Naive thymus-derived CD8-positive, alpha-beta T cell (primary cell): ENCODE measurements around the gene HMCN2. TPM values are rescaled to one million over a fixed set of nuclear protein-coding genes. Genes with fewer than 3 reads are reported as not detected.

ENCODE experiments used
- ATAC-seq, 2 donors: fragments of 150-1000 bp; cut with Tn5 transposase in 1 of 2; sonication (Bioruptor Pico), chemical (Tn5 transposase) in 1 of 2; 1 replicate in 1 of 2; 2 replicates in 1 of 2; pipeline ENCODE4 v1.10.0; 2021; ENCODE audit warnings: mild to moderate bottlenecking in 2 of 2, moderate library complexity in 2 of 2
- POLR2A ChIA-PET: fragments of 350-600 bp; sonication (Branson Sonifier 250); formaldehyde crosslinking; loops from one replicate; lab custom pipeline; 2021; ENCODE audit warnings: antibody characterized with exemption; lab: Charles Lee
- DNase-seq, 10 donors: peaks; one replicate each; pipeline versions ENCODE4 v3.0.0 to v3.0.0-alpha.2; 2020 to 2022
- H3K27ac Mint-ChIP-seq, 10 donors: one replicate each; pipeline ENCODE4 v1.8.0; 2020 to 2022; ENCODE audit warnings: mild to moderate bottlenecking in 10 of 10, mixed read lengths in 10 of 10, moderate library complexity in 4 of 10, inconsistent platforms in 1 of 10
- H3K27me3 Mint-ChIP-seq, 5 donors: one replicate each; pipeline ENCODE4 v1.8.0; 2021 to 2022; ENCODE audit warnings: mixed read lengths in 5 of 5
- H3K36me3 Mint-ChIP-seq, 3 donors: one replicate each; pipeline ENCODE4 v1.8.0; 2020 to 2022; ENCODE audit warnings: mixed read lengths in 3 of 3, mild to moderate bottlenecking in 2 of 3, inconsistent platforms in 1 of 3
- H3K4me1 Mint-ChIP-seq, 4 donors: one replicate each; pipeline ENCODE4 v1.8.0; 2021 to 2022; ENCODE audit warnings: mixed read lengths in 4 of 4
- H3K4me3 Mint-ChIP-seq, 10 donors: one replicate each; pipeline ENCODE4 v1.8.0; 2020 to 2022; ENCODE audit warnings: mild to moderate bottlenecking in 10 of 10, mixed read lengths in 10 of 10, moderate library complexity in 6 of 10, inconsistent platforms in 1 of 10
- H3K9me3 Mint-ChIP-seq, 9 donors: one replicate each; pipeline ENCODE4 v1.8.0; 2020 to 2022; ENCODE audit warnings: mixed read lengths in 9 of 9, mild to moderate bottlenecking in 3 of 9, inconsistent platforms in 1 of 9, moderate library complexity in 1 of 9
- polyA plus RNA-seq, 3 donors: library from polyadenylated mRNA; unstranded; fragments of 300-500 nt; fragmentation: Illumina TruSeq; gene quantifications; one replicate each; pipeline ENCODE4 v1.2.3, GENCODE V29; 2021
- total RNA-seq, 8 experiments: library from RNA in 2 of 8; stranded (reverse) in 2 of 8; gene quantifications; one replicate each; pipeline ENCODE4 v1.2.3 and lab custom pipeline; 2021 to 2026

Gene HMCN2
- total and polyA plus RNA-seq, 5 experiments from 2014 or later, result not detected

DNA sequence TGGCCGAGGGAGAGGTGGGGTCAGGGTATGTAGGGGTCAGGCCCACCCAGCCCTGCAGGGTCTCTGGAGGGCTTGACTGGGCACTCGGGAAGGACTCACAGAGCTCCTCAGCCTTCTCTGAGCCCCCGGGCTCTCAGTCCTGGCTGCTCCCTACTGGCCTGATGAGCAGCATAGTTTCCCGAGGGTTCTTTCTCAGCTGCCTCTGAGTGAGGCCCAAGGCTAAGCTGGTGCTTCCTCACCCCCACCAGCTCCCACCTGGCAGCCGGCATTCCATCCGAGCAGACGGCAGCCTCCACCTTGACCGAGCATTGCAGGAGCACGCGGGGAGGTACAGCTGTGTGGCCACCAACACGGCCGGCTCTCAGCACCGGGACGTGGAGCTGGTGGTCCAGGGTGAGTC is 56.0 kb downstream of the HMCN2 start:
- Mint-ChIP-seq H3K27ac (no peak overlapping the region), H3K9me3 (peaks cover 0 to 2% (median 0%) of the 10 kb centered on the region in 9 donors), H3K4me3 (no peak overlapping the region), H3K27me3 (peaks cover 13 to 87% (median 45%) of the 10 kb centered on the region in 5 donors), H3K36me3 (no peaks in the 10 kb centered on the region), H3K4me1 (peaks cover 0 to 1% (median 0%) of the 10 kb centered on the region in 4 donors)
- DNase-seq (no peak), ATAC-seq (no peak)
- POLR2A ChIA-PET, result no interaction called here

DNA sequence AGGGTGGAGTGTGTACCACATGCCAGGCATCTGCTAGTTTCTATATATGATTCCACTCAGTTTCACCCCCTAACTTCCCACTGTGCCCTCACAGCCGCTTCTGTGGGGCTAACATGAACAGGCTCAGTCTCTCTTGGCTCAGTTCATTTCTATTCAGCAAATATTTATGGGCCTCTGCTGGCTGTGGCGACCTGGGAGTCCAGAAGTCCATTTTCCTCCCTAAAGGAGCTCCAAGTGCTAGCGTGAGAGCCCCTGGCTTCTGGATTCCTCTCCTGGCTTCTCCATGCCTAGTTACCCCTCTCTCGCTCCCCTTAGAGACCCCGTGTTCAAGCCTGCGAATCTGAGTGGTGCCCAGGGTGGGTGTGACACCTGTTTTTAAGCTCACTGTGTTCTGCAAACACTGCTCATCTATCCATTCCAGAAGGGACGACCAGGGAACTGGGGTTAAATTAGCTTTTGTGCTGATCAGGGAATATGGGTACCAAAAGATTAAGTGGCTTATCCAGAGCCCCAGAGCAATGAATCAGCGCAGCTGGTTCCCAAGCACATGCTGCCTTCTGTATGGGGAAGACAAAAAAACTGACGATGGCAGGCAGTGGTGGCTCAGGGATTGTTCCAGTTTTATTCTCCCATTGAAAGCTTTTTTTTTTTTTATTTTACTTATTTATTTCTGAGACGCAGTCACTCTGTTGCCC is 57.6 kb downstream of the HMCN2 start:
- Mint-ChIP-seq H3K36me3 (no peaks in the 10 kb centered on the region), H3K4me3 (no peak overlapping the region), H3K9me3 (peaks cover 0 to 2% (median 0%) of the 10 kb centered on the region in 9 donors), H3K27me3 (peaks cover 14 to 82% (median 46%) of the 10 kb centered on the region in 5 donors), H3K27ac (no peak overlapping the region), H3K4me1 (no peaks in the 10 kb centered on the region)
- POLR2A ChIA-PET, result no interaction called here
- no peak for ATAC-seq
- DNase-seq, result no peak

DNA sequence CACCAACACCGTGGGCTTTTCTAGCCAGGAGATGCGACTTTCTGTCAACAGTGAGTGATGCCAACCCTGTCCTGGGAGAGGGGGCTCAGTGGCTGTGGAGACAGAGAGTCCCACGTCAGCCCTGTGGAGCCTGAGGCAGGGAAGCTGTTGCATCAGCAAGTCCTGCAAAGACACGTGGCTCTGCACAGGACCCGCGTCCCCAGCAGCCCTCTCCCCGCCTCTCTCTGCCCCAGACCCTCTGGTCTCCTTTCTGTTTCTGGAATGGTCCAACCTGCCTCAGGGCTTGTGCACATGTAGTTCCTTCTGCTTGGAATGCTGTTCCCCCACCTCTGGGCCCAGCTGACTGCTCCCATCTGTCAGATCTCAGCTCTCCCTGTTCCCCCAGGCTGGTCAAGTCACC is 60.4 kb downstream of the HMCN2 start:
- H3K27ac Mint-ChIP-seq, result peak overlapping the region in 1 of 10 donors; percentile 4
- no peak overlapping the region for H3K4me3 Mint-ChIP-seq
- DNase-seq (no peak), ATAC-seq (no peak)
- H3K36me3 Mint-ChIP-seq, result no peaks in the 10 kb centered on the region
- POLR2A ChIA-PET, result no interaction called here
- H3K9me3 Mint-ChIP-seq, result peaks cover 0 to 2% (median 0%) of the 10 kb centered on the region in 9 donors
- H3K27me3 Mint-ChIP-seq, result peaks cover 12 to 91% (median 50%) of the 10 kb centered on the region in 5 donors
- H3K4me1 Mint-ChIP-seq, result no peaks in the 10 kb centered on the region

DNA sequence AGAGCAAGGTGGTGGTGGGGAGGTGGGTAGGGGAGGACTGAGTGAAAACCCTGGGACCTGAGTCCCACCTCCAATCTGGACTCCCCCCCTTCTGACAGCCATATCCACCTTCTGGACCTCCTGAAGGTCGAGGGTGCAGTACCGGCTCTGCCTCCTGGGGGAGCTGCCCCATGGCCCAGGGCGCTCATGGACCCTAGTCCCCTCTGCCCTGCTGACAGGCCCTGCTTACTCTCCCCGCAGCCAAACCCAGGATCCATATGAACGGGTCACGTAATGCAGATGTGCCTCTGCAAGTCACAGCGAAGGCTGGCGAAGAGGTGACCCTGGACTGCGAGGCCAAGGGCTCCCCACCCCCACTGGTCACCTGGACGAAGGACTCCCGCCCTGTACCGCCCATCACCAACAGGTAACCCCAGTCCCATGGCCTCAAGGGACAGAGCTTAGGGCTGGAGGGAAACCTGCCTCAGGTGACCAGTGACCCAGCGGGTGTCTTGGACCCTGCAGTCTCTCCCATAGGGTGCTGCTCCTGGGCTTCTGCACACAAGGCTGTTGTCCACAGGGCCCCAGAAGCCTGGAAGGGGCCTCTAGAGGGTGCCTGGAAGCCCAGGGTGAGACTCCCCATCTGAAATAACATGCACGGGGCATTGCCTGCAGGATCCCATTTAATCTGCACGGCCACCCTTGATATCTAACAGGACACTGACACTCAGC is 61.7 kb downstream of the HMCN2 start:
- POLR2A ChIA-PET, result no interaction called here
- H3K36me3 Mint-ChIP-seq, result no peaks in the 10 kb centered on the region
- no peaks in the 10 kb centered on the region for H3K9me3 Mint-ChIP-seq
- H3K4me1 Mint-ChIP-seq, result no peaks in the 10 kb centered on the region
- DNase-seq (no peak), ATAC-seq (no peak)
- H3K27me3 Mint-ChIP-seq, result peaks cover 10 to 92% (median 46%) of the 10 kb centered on the region in 5 donors
- peak overlapping the region in 1 of 10 donors; percentile 5 for H3K27ac Mint-ChIP-seq
- H3K4me3 Mint-ChIP-seq, result no peak overlapping the region

DNA sequence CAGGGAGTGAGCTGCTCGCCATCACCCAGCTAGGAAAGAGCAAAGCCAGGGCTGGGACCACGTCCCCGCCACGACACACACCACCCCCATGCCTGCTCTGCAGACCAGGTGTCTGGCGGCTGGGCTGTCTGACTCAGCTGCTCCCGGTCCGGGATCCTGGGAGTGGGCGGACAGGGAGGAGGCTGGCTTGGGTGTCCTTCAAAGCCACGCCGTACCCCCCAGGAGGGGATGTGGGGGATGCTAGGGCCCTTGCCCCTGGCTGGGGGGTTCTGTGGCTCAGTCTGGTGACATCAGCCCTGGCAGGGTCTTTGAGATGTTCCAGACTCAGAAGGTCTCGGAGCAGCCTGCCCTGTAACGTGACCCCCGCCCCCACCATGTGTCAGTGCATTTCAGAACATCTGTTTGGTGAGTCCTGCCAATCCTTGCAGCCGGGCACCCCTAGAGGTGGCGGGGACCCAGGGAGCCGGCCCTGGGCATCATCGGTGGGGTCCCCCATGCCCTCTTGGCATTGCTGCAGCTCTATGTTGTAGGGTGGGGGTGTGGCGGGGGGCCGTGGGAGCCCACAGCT is 62.3 kb downstream of the HMCN2 start:
- Mint-ChIP-seq H3K9me3 (no peaks in the 10 kb centered on the region), H3K4me3 (no peak overlapping the region), H3K36me3 (no peaks in the 10 kb centered on the region), H3K27me3 (peaks cover 10 to 94% (median 47%) of the 10 kb centered on the region in 5 donors), H3K27ac (peak overlapping the region in 1 of 10 donors; percentile 5), H3K4me1 (no peaks in the 10 kb centered on the region)
- POLR2A ChIA-PET, result no interaction called here
- DNase-seq (no peak), ATAC-seq (no peak)

DNA sequence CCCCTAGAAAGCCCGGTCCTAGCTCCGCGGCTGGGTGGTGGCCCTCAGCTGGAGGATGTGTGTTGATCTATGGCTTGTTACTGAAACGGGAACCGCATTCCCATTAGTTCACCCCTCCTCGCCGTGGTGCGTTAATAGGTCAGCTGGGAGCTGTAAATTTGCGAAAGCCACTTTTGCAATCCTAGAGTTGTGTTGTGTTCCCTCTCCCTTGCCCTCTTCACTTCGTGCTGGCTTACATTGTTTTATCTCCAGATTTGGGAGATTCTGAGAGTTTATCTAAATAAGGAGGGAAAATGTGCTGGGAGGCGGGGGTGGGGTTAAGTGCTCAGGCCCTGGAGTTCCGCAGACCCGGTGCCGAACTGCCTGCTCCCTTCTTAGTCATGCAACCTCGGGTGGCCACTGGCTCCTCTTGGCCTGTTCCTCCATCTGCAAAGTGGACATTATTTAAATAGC is 62.8 kb downstream of the HMCN2 start:
- H3K4me3 Mint-ChIP-seq, result no peak overlapping the region
- POLR2A ChIA-PET, result no interaction called here
- H3K27ac Mint-ChIP-seq, result no peak overlapping the region
- peaks cover 0 to 2% (median 0%) of the 10 kb centered on the region in 4 donors for H3K4me1 Mint-ChIP-seq
- no peaks in the 10 kb centered on the region for H3K36me3 Mint-ChIP-seq
- ATAC-seq (no peak), DNase-seq (no peak)
- H3K9me3 Mint-ChIP-seq, result no peaks in the 10 kb centered on the region
- peaks cover 10 to 94% (median 47%) of the 10 kb centered on the region in 5 donors for H3K27me3 Mint-ChIP-seq

DNA sequence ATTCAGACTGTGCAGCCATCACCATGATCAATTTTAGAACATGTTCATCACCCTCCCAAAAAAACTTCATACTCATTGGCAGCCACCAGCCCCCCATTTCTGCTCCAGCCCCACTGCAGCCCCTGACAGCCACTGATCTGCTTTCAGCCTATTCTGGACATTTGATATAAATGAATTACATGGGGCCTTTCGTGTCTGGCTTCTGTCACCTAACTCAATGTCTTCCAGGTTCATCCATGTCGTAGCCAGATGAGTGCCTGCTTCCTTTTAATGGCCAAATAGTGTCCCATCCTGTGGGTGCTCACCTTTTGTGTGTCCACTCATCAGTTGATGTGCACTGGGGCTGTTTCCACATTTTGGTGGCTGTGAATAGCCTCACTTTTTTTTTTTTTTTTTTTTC is 63.5 kb downstream of the HMCN2 start:
- Mint-ChIP-seq H3K27ac (no peak overlapping the region), H3K27me3 (peaks cover 10 to 94% (median 52%) of the 10 kb centered on the region in 5 donors), H3K4me3 (no peak overlapping the region), H3K9me3 (no peaks in the 10 kb centered on the region), H3K36me3 (no peaks in the 10 kb centered on the region), H3K4me1 (peaks cover 0 to 6% (median 1%) of the 10 kb centered on the region in 4 donors)
- POLR2A ChIA-PET, result no interaction called here
- ATAC-seq, result no peak
- DNase-seq, result no peak

DNA sequence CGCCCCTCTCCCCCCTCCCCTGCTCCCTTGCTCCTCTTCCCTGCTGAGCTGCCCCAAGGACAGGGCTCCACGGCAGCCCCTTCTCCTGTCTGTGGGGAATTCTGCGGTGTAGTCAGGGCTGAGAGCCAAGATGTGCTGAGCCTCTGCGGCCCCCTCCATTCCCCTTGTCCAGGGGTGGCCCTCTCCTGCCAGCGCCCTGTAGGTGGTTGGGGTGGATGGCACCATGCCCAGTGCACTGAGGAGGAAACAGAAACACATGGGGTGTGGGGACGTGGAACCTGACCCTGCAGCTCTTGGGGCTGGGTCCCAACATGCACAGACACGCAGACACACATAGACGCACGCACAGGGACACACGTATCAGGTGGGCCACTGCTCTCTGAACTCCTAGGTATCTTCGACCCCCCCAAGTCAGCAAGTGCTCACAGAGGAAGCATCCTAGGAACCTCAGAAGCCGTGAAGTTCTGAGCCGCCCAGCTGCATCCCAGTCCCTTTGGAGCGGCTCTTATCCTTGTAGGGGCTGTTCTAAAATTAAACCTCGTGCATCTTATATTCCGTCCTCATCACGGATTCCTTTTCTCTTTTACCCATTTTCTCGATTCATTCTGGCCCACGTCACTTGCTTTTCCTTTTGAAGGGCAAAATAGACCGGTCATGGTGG is 64.8 kb downstream of the HMCN2 start:
- Mint-ChIP-seq H3K9me3 (no peaks in the 10 kb centered on the region), H3K4me1 (peaks cover 0 to 6% (median 1%) of the 10 kb centered on the region in 4 donors), H3K4me3 (no peak overlapping the region), H3K27me3 (peaks cover 13 to 94% (median 55%) of the 10 kb centered on the region in 5 donors), H3K36me3 (no peaks in the 10 kb centered on the region), H3K27ac (no peak overlapping the region)
- DNase-seq, result no peak
- ATAC-seq, result no peak
- POLR2A ChIA-PET, result no interaction called here

DNA sequence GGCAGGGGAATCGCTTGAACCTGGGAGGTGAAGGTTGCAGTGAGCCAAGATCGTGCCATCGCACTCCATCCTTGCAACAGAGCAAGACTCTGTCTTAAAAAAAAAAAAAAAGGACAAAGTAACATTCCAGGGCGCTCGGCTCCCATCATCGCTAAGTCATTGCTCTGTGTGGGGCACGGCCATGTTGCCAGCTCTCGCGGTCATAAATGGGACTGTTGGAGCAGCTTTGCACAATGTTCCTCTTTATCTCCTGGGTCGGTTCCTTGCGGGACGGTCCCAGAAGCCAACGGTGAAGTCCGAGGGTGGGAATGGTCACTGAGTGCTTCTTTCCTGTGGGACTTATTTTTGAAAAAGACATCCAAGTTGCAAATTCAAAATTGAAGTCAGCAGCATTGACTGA is 65.5 kb downstream of the HMCN2 start:
- no peak for ATAC-seq
- DNase-seq, result no peak
- H3K27ac Mint-ChIP-seq, result no peak overlapping the region
- peaks cover 0 to 6% (median 1%) of the 10 kb centered on the region in 4 donors for H3K4me1 Mint-ChIP-seq
- POLR2A ChIA-PET, result no interaction called here
- H3K27me3 Mint-ChIP-seq, result peaks cover 17 to 94% (median 58%) of the 10 kb centered on the region in 5 donors
- no peaks in the 10 kb centered on the region for H3K36me3 Mint-ChIP-seq
- no peak overlapping the region for H3K4me3 Mint-ChIP-seq
- no peaks in the 10 kb centered on the region for H3K9me3 Mint-ChIP-seq

DNA sequence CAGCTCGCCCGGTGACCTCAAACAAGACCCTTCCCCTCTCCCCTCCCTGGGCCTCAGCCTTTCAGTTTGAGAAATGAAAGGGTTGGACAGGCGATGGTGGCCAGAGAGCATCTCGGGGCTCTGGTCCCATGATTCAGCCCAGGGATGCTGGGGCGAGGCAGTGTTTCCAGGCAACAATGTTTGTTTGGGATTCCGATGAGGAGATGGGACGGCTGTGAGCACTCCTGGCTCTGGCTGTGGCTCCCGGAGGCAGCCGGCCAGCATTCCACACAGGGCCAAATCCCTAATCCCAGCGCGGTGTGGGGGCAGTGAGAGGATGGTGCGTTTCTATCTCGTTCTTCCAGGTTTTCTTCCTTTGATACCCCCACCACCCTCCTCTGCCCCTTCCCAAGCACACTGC is 66.0 kb downstream of the HMCN2 start:
- DNase-seq (no peak), ATAC-seq (no peak)
- H3K36me3 Mint-ChIP-seq, result no peaks in the 10 kb centered on the region
- H3K27ac Mint-ChIP-seq, result no peak overlapping the region
- peaks cover 15 to 93% (median 54%) of the 10 kb centered on the region in 5 donors for H3K27me3 Mint-ChIP-seq
- no peaks in the 10 kb centered on the region for H3K9me3 Mint-ChIP-seq
- POLR2A ChIA-PET, result no interaction called here
- peaks cover 0 to 6% (median 1%) of the 10 kb centered on the region in 4 donors for H3K4me1 Mint-ChIP-seq
- H3K4me3 Mint-ChIP-seq, result no peak overlapping the region

DNA sequence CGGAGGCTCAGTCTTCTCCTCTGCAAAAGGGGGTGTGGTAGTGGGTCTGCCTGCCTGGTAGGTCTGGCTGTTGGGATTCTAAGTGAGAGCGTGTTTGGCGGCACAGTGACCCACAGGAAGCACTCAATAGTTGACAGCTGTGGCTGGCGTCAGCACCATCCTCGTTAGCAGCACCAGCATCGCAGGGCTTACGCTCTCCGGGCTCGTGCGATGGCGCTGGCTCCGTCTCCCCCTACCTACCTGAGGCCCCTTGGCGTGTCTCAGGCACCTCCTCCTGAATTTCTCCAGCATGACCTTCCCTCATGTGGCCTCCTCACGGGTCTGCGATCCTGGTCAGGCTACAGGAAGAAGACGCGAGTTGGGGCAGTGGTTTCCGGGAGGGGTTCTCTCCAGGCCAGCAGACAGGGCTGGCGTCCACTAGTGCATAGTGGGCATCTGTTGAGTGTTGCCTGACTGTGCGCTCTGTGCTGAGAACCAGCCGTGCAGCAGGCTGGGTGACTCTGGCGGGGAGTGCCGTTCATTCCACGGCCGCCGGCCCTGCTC is 66.9 kb downstream of the HMCN2 start:
- DNase-seq, result no peak
- no peaks in the 10 kb centered on the region for H3K36me3 Mint-ChIP-seq
- peaks cover 13 to 87% (median 51%) of the 10 kb centered on the region in 5 donors for H3K27me3 Mint-ChIP-seq
- no peak for ATAC-seq
- H3K4me3 Mint-ChIP-seq, result no peak overlapping the region
- POLR2A ChIA-PET, result no interaction called here
- no peaks in the 10 kb centered on the region for H3K9me3 Mint-ChIP-seq
- no peak overlapping the region for H3K27ac Mint-ChIP-seq
- H3K4me1 Mint-ChIP-seq, result peaks cover 0 to 6% (median 1%) of the 10 kb centered on the region in 4 donors

DNA sequence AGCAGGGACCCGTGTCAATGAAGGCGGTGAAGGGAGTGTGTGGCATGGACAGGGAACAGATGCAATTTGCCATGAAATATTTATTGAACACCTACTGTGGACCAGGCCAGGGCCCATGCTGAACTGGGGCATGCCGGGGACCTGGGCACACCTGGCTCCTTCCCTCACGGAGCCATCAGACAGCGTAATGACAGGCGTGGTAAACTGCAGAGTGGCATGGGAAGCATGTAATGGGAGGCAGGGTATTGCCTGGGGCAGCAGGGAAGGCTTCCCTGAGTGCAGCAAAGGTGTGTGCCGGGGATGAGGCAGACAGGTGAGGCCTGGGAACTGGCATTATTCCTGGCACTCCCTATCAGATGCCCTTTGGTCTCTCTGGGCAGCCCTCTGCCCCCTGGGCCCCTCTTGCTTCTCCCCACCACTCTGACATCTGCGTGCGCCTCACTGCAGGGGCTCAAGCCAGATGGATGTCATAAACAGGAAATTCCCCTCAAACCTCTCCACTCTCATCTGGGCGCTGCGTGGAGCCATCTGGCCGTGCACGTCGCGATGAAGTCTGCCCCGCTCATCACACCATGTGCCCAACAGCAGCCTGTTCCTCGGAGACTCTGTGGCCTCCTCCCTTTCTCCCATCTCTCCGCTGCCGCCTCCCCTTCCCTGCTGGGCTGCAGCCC is 67.6 kb downstream of the HMCN2 start:
- DNase-seq (no peak), ATAC-seq (no peak)
- peak overlapping the region in 1 of 10 donors; percentile 60 for H3K27ac Mint-ChIP-seq
- H3K4me1 Mint-ChIP-seq, result peaks cover 0 to 6% (median 1%) of the 10 kb centered on the region in 4 donors
- no peak overlapping the region for H3K4me3 Mint-ChIP-seq
- peaks cover 13 to 82% (median 50%) of the 10 kb centered on the region in 5 donors for H3K27me3 Mint-ChIP-seq
- no peaks in the 10 kb centered on the region for H3K9me3 Mint-ChIP-seq
- POLR2A ChIA-PET, result no interaction called here
- no peaks in the 10 kb centered on the region for H3K36me3 Mint-ChIP-seq
